ENCODE data around the gene GLIS2. TPM values are rescaled to one million over a fixed set of nuclear protein-coding genes. Genes with fewer than 3 reads are reported as not detected.

GLIS2 gene
- total RNA-seq, 1 experiment from 2014 or later, result 3.2 TPM

- DNase-seq (ENCODE audit: low spot score), result no peak
These were observed 65.4 kb downstream of the GLIS2 start for GRCh38 chr16:4381072-4381934.

DNA sequence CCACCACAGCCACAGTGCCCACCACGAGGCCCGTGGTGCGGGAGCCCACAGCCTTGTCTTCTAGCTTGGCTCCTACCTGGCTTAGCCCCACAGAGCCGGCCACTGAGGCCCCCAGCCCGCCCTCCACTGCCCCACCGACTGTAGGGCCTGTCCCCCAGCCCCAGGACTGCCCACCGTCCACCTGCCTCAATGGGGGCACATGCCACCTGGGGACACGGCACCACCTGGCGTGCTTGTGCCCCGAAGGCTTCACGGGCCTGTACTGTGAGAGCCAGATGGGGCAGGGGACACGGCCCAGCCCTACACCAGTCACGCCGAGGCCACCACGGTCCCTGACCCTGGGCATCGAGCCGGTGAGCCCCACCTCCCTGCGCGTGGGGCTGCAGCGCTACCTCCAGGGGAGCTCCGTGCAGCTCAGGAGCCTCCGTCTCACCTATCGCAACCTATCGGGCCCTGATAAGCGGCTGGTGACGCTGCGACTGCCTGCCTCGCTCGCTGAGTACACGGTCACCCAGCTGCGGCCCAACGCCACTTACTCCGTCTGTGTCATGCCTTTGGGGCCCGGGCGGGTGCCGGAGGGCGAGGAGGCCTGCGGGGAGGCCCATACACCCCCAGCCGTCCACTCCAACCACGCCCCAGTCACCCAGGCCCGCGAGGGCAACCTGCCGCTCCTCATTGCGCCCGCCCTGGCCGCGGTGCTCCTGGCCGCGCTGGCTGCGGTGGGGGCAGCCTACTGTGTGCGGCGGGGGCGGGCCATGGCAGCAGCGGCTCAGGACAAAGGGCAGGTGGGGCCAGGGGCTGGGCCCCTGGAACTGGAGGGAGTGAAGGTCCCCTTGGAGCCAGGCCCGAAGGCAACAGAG is 66.3 kb downstream of the GLIS2 start:
- no peak for DNase-seq (ENCODE audit: low spot score)

DNA sequence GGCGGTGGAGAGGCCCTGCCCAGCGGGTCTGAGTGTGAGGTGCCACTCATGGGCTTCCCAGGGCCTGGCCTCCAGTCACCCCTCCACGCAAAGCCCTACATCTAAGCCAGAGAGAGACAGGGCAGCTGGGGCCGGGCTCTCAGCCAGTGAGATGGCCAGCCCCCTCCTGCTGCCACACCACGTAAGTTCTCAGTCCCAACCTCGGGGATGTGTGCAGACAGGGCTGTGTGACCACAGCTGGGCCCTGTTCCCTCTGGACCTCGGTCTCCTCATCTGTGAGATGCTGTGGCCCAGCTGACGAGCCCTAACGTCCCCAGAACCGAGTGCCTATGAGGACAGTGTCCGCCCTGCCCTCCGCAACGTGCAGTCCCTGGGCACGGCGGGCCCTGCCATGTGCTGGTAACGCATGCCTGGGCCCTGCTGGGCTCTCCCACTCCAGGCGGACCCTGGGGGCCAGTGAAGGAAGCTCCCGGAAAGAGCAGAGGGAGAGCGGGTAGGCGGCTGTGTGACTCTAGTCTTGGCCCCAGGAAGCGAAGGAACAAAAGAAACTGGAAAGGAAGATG is 67.0 kb downstream of the GLIS2 start:
- DNase-seq (ENCODE audit: low spot score), result no peak

DNA sequence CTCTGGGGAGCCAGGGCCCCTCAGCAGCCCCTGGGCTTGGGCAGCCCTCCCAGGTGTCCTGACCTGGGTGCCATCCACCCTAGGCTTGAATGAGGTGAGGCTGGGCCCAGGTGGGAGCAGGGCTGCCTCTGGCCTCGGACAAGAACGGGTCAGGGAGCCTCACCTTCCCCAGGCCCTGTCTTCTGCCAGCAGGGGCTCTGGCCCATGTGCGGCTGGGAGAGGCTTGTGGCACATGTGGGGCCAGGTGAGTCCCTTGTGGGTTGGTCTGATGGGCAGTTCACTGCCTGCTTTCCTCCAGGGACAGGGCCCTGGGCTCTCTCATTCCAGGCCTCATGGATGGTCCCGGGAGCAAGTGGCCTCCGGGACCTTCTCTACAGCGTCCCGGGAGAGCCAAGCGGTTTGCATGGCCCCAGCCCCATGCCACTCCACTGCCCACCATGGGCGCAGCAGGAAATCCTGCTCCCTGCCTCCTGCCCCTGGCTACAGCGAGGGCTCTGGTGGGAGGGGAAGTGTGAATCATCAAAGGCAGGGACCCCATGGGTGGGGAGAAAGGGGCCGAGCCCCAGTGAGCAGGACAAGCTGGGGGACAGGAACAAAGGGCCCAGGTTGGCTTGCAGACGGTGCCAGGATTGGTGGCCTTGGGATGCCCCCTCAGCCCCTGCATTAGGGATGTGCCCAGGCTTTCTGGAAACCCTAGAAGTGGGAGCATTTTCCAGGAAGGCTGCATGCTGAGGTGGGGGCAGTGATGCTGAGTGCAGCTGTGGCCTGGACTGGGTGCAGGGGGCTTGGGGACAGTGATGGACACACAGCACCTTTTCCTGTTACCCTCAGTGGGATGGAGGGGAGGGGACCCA is 68.0 kb downstream of the GLIS2 start:
- no peak for DNase-seq (ENCODE audit: low spot score)

DNA sequence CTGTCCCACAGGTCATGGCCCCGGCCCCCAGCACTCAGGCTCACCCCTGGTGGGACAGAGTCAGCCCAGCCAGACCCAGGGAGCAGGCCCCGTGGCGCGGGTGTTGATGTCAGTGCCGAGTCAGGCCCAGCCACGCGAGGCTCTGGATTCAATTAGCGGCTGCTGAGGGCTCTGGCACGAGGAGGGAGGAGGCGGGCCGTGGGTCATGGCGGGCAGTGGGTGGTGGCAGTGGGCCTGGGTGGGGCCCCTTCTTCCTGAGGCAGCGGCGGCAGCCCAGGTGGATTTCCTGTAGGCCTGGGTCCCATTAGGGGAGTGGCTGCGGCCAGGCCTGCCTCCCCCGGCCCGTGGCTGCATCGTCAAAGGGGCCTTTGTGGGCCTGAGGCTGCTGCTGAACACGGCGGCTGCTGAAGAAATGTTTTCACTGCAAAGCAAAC is 68.7 kb downstream of the GLIS2 start:
- DNase-seq (ENCODE audit: low spot score), result no peak

GRCh38 chr16:4385066-4385788 is 69.4 kb downstream of the GLIS2 start:
- DNase-seq (ENCODE audit: low spot score), result no peak

GRCh38 chr16:4385789-4386450 is 70.1 kb downstream of the GLIS2 start:
- no peak for DNase-seq (ENCODE audit: low spot score)

- peak; percentile 50 for DNase-seq (ENCODE audit: low spot score)
These were observed 70.6 kb downstream of the GLIS2 start for GRCh38 chr16:4386451-4386805.

- no peak for DNase-seq (ENCODE audit: low spot score)
These were observed 71.2 kb downstream of the GLIS2 start for GRCh38 chr16:4386951-4387565.

DNA sequence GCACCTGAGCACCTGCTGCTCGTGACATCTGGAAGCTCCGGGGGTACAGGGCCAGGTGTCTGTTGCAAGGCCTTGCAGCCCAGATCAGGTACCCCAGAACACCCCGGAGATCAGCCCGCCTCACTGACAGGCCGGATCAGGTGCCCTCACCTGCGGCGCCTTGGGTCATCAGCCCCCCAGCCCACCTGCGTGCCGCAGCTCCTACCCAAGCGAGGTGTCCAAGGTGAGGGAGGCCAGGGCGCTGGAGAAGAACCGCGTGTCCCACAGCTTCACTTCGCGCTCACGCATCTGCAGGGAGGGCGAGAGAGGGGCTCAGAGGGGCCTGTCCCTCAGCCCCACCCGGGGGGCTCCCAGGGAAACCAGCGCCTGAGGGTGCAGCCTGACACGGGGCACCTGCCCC is 71.9 kb downstream of the GLIS2 start:
- no peak for DNase-seq (ENCODE audit: low spot score)

DNA sequence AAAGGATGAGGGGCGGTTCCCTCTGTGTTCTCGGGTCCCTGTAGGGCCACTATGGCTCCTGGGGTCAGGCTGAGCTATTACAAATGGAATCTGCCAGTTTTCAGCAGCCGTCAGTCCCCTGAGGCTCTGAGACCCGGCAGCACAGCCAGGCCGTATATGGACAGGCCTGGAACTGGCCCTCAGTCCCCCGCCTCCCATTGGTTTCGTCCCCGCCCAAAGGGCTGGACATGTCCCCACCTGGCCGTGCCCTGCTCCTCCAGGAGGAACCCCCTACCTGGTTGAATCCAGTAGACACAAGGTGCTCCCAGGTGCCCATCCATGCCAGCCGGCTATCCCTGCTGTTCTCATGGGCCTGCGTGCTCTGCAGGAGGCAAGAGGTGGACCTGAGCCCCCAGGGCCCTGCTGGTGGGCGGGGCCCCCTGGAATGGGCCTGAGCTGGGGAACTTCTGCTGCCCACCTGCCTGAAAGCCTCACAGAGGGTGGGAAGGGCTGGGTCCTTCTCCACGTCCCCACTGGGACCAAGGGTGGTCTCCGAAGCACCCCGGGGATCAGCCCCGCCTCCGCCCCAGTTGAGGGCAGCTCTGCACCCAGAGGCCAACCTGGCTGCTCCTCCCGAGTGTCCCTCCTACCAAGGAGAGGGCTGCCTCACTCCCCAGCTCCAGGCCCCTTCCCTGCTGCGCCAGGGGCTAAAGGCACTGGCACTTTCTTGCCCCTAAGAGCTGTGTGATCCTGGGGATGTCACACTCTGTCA is 72.6 kb downstream of the GLIS2 start:
- peak; percentile 41 for DNase-seq (ENCODE audit: low spot score)

Other genes with a start within 250 kb of the GLIS2 start
- gene ADCY9, start 199.6 kb upstream of the GLIS2 start, total RNA-seq (2014; rRNA removed; shearing (Covaris generic)), result 13.4 and 16.0 TPM in 2 replicates
- gene SRL, start 74.0 kb upstream of the GLIS2 start, total RNA-seq (2014; rRNA removed; shearing (Covaris generic)), result not detected in 2 replicates
- 8.0 and 12.1 TPM in 2 replicates for gene TFAP4, start 43.0 kb upstream of the GLIS2 start, total RNA-seq (2014; rRNA removed; shearing (Covaris generic))
- gene PAM16, start 35.3 kb downstream of the GLIS2 start, total RNA-seq (2014; rRNA removed; shearing (Covaris generic)), result 46.8 and 116 TPM in 2 replicates
- gene VASN, start 55.8 kb downstream of the GLIS2 start, total RNA-seq (2014; rRNA removed; shearing (Covaris generic)), result 87.4 and 100 TPM in 2 replicates
- gene CORO7, start 100.5 kb downstream of the GLIS2 start, total RNA-seq (2014; rRNA removed; shearing (Covaris generic)), result 16.5 and 21.0 TPM in 2 replicates
- 86.7 and 91.9 TPM in 2 replicates for gene DNAJA3, start 109.8 kb downstream of the GLIS2 start, total RNA-seq (2014; rRNA removed; shearing (Covaris generic))
- gene NMRAL1, start 158.6 kb downstream of the GLIS2 start, total RNA-seq (2014; rRNA removed; shearing (Covaris generic)), result 158 and 176 TPM in 2 replicates
- gene HMOX2, start 160.3 kb downstream of the GLIS2 start, total RNA-seq (2014; rRNA removed; shearing (Covaris generic)), result 150 and 159 TPM in 2 replicates
- gene CDIP1, start 222.7 kb downstream of the GLIS2 start, total RNA-seq (2014; rRNA removed; shearing (Covaris generic)), result 8.5 and 9.8 TPM in 2 replicates
- gene C16orf96, start 240.3 kb downstream of the GLIS2 start, total RNA-seq (2014; rRNA removed; shearing (Covaris generic)), result not detected in 2 replicates

Measured in A172 (cell line).